Skeletal muscle cell (primary cell): ENCODE data around the gene MBD6.
"Not testable (repeated sequence)": the region's sequence is repeated elsewhere in the genome, so short reads cannot be mapped to it uniquely, and the experiment has no call there.

Experiments
- DNase-seq: peaks from one replicate; pipeline ENCODE4 v3.0.0-alpha.2; 2010; ENCODE audit warnings: low read depth
- H3K4me3 ChIP-seq: 2 replicates; pipeline ENCODE4 v1.5.1; 2011; ENCODE audit warnings: low read depth, mild to moderate bottlenecking, control low read depth, low read length, moderate library complexity

The MBD6 gene

GRCh38 chr12:57546438-57547287 lies 24.0 kb downstream of the MBD6 start, which contains the start of gene DCTN2:
Gene DCTN2 (minus strand): TSS chr12:57547192. CDS start chr12:57547063, 129 bp downstream.
- peak within 1 kb of the TSS; percentile 93 for H3K4me3 ChIP-seq
- peak; percentile 89 for DNase-seq

- no peak for DNase-seq
- H3K4me3 ChIP-seq, result peak overlapping the region; percentile 93
Observed at GRCh38 chr12:57547288-57548012, 24.8 kb downstream of the MBD6 start.

- H3K4me3 ChIP-seq, result no peak overlapping the region
Observed at GRCh38 chr12:57548013-57548315, 25.3 kb downstream of the MBD6 start.

GRCh38 chr12:57548488-57548887 lies 25.9 kb downstream of the MBD6 start:
- DNase-seq, result no peak

More at GRCh38 chr12:57548013-57548315, 25.3 kb downstream of the MBD6 start:
- DNase-seq, result no peak

GRCh38 chr12:57549203-57549908 lies 26.7 kb downstream of the MBD6 start:
- no peak for DNase-seq
- peak overlapping the region; percentile 27 for H3K4me3 ChIP-seq

More at GRCh38 chr12:57548488-57548887, 25.9 kb downstream of the MBD6 start:
- no peak overlapping the region for H3K4me3 ChIP-seq

- no peak for DNase-seq
- H3K4me3 ChIP-seq, result peak within 1 kb of the TSS; percentile 27
Observed at GRCh38 chr12:57549909-57550640, 27.5 kb downstream of the MBD6 start, which contains the start of gene KIF5A. Gene KIF5A (plus strand): TSS chr12:57550044. CDS start chr12:57550272, 228 bp downstream.

- DNase-seq, result no peak
- no peak overlapping the region for H3K4me3 ChIP-seq
Observed at GRCh38 chr12:57550641-57551549, 28.3 kb downstream of the MBD6 start.

GRCh38 chr12:57551637-57552305 lies 29.1 kb downstream of the MBD6 start:
- DNase-seq, result no peak
- no peak overlapping the region for H3K4me3 ChIP-seq

GRCh38 chr12:57552306-57552651 lies 29.7 kb downstream of the MBD6 start:
- no peak overlapping the region for H3K4me3 ChIP-seq

GRCh38 chr12:57552835-57553313 lies 30.2 kb downstream of the MBD6 start:
- H3K4me3 ChIP-seq, result no peak overlapping the region
- no peak for DNase-seq

More at GRCh38 chr12:57552306-57552651, 29.7 kb downstream of the MBD6 start:
- DNase-seq, result no peak

- DNase-seq, result no peak
- no peak overlapping the region for H3K4me3 ChIP-seq
Observed at GRCh38 chr12:57553343-57554202, 30.9 kb downstream of the MBD6 start.

- no peak overlapping the region for H3K4me3 ChIP-seq
- no peak for DNase-seq
Observed at GRCh38 chr12:57554453-57554852, 31.8 kb downstream of the MBD6 start.

GRCh38 chr12:57554897-57555296 lies 32.3 kb downstream of the MBD6 start:
- H3K4me3 ChIP-seq, result no peak overlapping the region
- DNase-seq, result no peak

GRCh38 chr12:57558864-57559263 lies 36.2 kb downstream of the MBD6 start:
- H3K4me3 ChIP-seq, result no peak overlapping the region
- DNase-seq, result no peak

- H3K4me3 ChIP-seq, result no peak overlapping the region
- DNase-seq, result no peak
Observed at GRCh38 chr12:57560516-57560915, 37.9 kb downstream of the MBD6 start.

GRCh38 chr12:57561117-57561516 lies 38.5 kb downstream of the MBD6 start:
- DNase-seq, H3K4me3 ChIP-seq: not testable (repeated sequence)

GRCh38 chr12:57563358-57563757 lies 40.7 kb downstream of the MBD6 start:
- no peak for DNase-seq
- no peak overlapping the region for H3K4me3 ChIP-seq
